ENCODE measurements around the gene IGHMBP2. TPM values are rescaled to one million over a fixed set of nuclear protein-coding genes. Genes with fewer than 3 reads are reported as not detected.
A peak's percentile ranks its signal among the peaks of the same experiment; 100 is the strongest.

IGHMBP2 gene
- total RNA-seq, 2 donors from 2014 or later: 8.5 to 8.8 TPM

GRCh38 chr11:68904248-68904847 is 657 bp downstream of the IGHMBP2 start:
- DNase-seq (ENCODE audit: low spot score): peak; percentile 60
- Histone ChIP-seq H3K4me3 (peak overlapping the region; percentile 83 to 89), H3K36me3 (peaks cover 32% of the 10 kb centered on the region), H3K27me3 (no peaks in the 10 kb centered on the region), H3K9me3 (no peaks in the 10 kb centered on the region), H3K27ac (peak overlapping the region; percentile 82 to 87), H3K4me1 (peaks cover 0 to 35% of the 10 kb centered on the region in 2 donors)
- TF ChIP-seq, protein P1, sequence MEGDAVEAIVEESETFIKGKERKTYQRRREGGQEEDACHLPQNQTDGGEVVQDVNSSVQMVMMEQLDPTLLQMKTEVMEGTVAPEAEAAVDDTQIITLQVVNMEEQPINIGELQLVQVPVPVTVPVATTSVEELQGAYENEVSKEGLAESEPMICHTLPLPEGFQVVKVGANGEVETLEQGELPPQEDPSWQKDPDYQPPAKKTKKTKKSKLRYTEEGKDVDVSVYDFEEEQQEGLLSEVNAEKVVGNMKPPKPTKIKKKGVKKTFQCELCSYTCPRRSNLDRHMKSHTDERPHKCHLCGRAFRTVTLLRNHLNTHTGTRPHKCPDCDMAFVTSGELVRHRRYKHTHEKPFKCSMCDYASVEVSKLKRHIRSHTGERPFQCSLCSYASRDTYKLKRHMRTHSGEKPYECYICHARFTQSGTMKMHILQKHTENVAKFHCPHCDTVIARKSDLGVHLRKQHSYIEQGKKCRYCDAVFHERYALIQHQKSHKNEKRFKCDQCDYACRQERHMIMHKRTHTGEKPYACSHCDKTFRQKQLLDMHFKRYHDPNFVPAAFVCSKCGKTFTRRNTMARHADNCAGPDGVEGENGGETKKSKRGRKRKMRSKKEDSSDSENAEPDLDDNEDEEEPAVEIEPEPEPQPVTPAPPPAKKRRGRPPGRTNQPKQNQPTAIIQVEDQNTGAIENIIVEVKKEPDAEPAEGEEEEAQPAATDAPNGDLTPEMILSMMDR (IDR thresholded peaks at IDR 0.05): no peak

- DNase-seq (ENCODE audit: low spot score): no peak
- Histone ChIP-seq H3K4me1 (peaks cover 0 to 35% of the 10 kb centered on the region in 2 donors), H3K9me3 (no peaks in the 10 kb centered on the region), H3K27me3 (no peaks in the 10 kb centered on the region), H3K4me3 (no peak overlapping the region), H3K36me3 (peaks cover 35% of the 10 kb centered on the region), H3K27ac (no peak overlapping the region)
- TF ChIP-seq, protein P1 (IDR thresholded peaks at IDR 0.05): no peak
Measured at GRCh38 chr11:68905421-68906360, 2.0 kb downstream of the IGHMBP2 start.

GRCh38 chr11:68908273-68908672 is 4.6 kb downstream of the IGHMBP2 start:
- Histone ChIP-seq H3K36me3 (peaks cover 61% of the 10 kb centered on the region), H3K4me3 (no peak overlapping the region), H3K27me3 (no peaks in the 10 kb centered on the region), H3K4me1 (peaks cover 0 to 20% of the 10 kb centered on the region in 2 donors), H3K27ac (no peak overlapping the region), H3K9me3 (no peaks in the 10 kb centered on the region)
- TF ChIP-seq, protein P1 (IDR thresholded peaks at IDR 0.05): no peak
- no peak for DNase-seq (ENCODE audit: low spot score)

GRCh38 chr11:68910965-68911364 is 7.3 kb downstream of the IGHMBP2 start:
- Histone ChIP-seq H3K36me3 (peaks cover 88% of the 10 kb centered on the region), H3K27ac (no peak overlapping the region), H3K4me3 (no peak overlapping the region), H3K9me3 (no peaks in the 10 kb centered on the region), H3K27me3 (no peaks in the 10 kb centered on the region), H3K4me1 (peaks cover 0 to 1% of the 10 kb centered on the region in 2 donors)
- TF ChIP-seq, protein P1 (IDR thresholded peaks at IDR 0.05): no peak
- DNase-seq (ENCODE audit: low spot score): no peak

DNA sequence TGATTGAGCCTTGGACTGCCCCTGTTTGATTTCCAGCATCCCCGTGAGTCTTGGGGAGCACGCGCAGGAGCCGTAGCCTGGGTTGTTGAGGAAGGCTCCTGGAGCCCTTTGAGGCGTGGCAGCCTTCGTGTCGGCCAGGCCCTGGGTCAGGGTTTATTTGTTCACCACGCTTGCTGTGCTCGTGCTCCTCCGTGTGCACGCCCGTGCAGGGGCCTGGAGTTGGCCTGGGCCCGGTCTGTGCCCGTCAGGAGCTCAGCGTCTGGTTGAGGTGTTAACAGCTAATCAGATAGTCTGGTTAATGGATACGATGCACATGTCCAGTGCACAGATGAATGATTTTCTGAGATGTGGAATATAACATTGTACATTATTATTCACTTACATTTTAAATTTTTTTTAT is 8.0 kb downstream of the IGHMBP2 start:
- H3K4me1 ChIP-seq: no peaks in the 10 kb centered on the region
- TF ChIP-seq, protein P1 (IDR thresholded peaks at IDR 0.05): no peak
- peaks cover 95% of the 10 kb centered on the region for H3K36me3 ChIP-seq
- H3K4me3 ChIP-seq: no peak overlapping the region
- DNase-seq (ENCODE audit: low spot score): no peak
- H3K9me3 ChIP-seq: no peaks in the 10 kb centered on the region
- no peaks in the 10 kb centered on the region for H3K27me3 ChIP-seq
- no peak overlapping the region for H3K27ac ChIP-seq

Data from right atrium auricular region (tissue), 2 donors.